ENCODE data around the gene SERGEF. TPM values are rescaled to one million over a fixed set of nuclear protein-coding genes. Genes with fewer than 3 reads are reported as not detected.

The SERGEF gene
- total and polyA plus RNA-seq, 2 of the 13 experiments (the other 11 are each of a cell fraction or from before 2014, with no cell fraction given), result 54.5 to 114 TPM

DNA sequence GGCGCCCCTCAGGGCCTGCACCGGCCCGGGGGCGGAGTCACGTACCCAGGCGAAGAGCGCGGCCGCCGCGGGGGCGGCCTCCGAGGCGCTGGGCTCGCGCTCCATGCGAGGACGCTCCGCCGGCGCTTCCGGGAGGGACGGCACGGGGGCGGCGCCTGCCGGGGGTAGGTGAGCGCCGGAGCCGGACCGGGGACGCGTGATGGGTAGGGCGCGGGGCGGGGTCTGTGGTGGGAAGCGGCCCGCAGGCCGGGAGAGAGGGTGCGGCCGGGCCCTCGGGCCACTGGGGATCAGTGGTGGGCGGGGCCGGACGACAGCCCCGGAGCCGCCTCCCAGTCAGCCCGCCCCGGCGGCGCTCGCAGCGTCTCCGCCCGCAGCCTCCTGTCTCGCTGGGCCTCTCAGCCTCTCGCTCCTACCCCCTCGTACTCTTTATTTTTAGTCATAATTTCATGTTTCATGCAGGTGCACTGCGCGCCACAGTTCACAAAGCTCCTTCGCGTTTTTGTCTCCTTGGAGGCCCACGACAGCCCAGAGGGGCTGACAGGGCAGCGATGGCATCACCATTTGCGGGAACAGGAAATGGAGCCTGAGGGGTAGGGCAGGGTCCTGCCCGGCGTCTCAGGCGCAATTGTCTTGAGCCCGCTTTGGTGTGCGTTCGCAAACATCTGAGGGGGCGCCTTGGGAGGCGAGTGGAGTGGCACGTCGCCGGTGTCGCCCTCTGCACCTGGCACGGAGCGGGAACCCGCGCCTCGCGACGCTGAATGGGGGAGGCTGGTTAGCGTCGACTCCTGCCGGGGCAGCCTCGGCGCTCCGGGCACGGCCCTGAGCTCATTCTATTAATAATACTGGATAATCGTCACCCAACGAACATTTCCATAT is at the start of gene SERGEF (continued):
- TF ChIP-seq, protein P1, sequence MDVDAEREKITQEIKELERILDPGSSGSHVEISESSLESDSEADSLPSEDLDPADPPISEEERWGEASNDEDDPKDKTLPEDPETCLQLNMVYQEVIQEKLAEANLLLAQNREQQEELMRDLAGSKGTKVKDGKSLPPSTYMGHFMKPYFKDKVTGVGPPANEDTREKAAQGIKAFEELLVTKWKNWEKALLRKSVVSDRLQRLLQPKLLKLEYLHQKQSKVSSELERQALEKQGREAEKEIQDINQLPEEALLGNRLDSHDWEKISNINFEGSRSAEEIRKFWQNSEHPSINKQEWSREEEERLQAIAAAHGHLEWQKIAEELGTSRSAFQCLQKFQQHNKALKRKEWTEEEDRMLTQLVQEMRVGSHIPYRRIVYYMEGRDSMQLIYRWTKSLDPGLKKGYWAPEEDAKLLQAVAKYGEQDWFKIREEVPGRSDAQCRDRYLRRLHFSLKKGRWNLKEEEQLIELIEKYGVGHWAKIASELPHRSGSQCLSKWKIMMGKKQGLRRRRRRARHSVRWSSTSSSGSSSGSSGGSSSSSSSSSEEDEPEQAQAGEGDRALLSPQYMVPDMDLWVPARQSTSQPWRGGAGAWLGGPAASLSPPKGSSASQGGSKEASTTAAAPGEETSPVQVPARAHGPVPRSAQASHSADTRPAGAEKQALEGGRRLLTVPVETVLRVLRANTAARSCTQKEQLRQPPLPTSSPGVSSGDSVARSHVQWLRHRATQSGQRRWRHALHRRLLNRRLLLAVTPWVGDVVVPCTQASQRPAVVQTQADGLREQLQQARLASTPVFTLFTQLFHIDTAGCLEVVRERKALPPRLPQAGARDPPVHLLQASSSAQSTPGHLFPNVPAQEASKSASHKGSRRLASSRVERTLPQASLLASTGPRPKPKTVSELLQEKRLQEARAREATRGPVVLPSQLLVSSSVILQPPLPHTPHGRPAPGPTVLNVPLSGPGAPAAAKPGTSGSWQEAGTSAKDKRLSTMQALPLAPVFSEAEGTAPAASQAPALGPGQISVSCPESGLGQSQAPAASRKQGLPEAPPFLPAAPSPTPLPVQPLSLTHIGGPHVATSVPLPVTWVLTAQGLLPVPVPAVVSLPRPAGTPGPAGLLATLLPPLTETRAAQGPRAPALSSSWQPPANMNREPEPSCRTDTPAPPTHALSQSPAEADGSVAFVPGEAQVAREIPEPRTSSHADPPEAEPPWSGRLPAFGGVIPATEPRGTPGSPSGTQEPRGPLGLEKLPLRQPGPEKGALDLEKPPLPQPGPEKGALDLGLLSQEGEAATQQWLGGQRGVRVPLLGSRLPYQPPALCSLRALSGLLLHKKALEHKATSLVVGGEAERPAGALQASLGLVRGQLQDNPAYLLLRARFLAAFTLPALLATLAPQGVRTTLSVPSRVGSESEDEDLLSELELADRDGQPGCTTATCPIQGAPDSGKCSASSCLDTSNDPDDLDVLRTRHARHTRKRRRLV (CRISPR knock-in tag; IDR thresholded peaks at IDR 0.05), result peak; percentile 53; the same call in 1 of the 2 replicates
- TF ChIP-seq DNMT1 (CRISPR knock-in tag; IDR thresholded peaks at IDR 0.05) (no peak), HNRNPLL (IDR thresholded peaks at IDR 0.05; ENCODE audit: low read depth, low read length, poor library complexity, severe bottlenecking) (peak; percentile 61), PHF20 (CRISPR knock-in tag; IDR thresholded peaks at IDR 0.05) (no peak; the same call in 1 of the 2 replicates), SOX5 (CRISPR knock-in tag; IDR thresholded peaks at IDR 0.05; ENCODE audit: borderline replicate concordance) (peak; percentile 9; the same call in 1 of the 2 replicates), ZBTB1 (CRISPR knock-in tag; IDR thresholded peaks at IDR 0.05; ENCODE audit: borderline replicate concordance) (0 out of 2 replicates have a peak, but pooled peaks have one; percentile 61), ZBTB20 (CRISPR knock-in tag; IDR thresholded peaks at IDR 0.05; ENCODE audit: borderline replicate concordance, low read depth) (no peak; the same call in 1 of the 2 replicates), ISX (CRISPR knock-in tag; conservative IDR thresholded peaks at IDR 0.05) (peak; percentile 50; the same call in 1 of the 2 replicates), ZNF510 (CRISPR knock-in tag; IDR thresholded peaks at IDR 0.05; ENCODE audit: low read depth) (no peak), RXRB (CRISPR knock-in tag; IDR thresholded peaks at IDR 0.05; ENCODE audit: borderline replicate concordance) (peak; percentile 53; the same call in 1 of the 2 replicates), ZNF160 (CRISPR knock-in tag; IDR thresholded peaks at IDR 0.05) (no peak; the same call in 1 of the 2 replicates), FOXJ3 (CRISPR knock-in tag; IDR thresholded peaks at IDR 0.05; ENCODE audit: borderline replicate concordance) (no peak), SMAD3 (CRISPR knock-in tag; IDR thresholded peaks at IDR 0.05) (peak; percentile 47; the same call in 1 of the 2 replicates), KLF9 (CRISPR knock-in tag; IDR thresholded peaks at IDR 0.05; ENCODE audit: low read depth) (0 out of 2 replicates have a peak, but pooled peaks have one; percentile 37), POLR2A (IDR thresholded peaks at IDR 0.05; ENCODE audit: insufficient read depth in 1 of 2, low read depth in 2 of 2, low read length in 2 of 2) (peak; percentile 69 to 87), ZNF274 (CRISPR knock-in tag; IDR thresholded peaks at IDR 0.05) (peak; percentile 35; the same call in 1 of the 2 replicates), RXRA (CRISPR knock-in tag; IDR thresholded peaks at IDR 0.05) (peak; percentile 34; the same call in 1 of the 2 replicates), KLF15 (CRISPR knock-in tag; IDR thresholded peaks at IDR 0.05; ENCODE audit: borderline replicate concordance) (0 out of 2 replicates have a peak, but pooled peaks have one; percentile 23)
- TF ChIP-seq, protein P2, sequence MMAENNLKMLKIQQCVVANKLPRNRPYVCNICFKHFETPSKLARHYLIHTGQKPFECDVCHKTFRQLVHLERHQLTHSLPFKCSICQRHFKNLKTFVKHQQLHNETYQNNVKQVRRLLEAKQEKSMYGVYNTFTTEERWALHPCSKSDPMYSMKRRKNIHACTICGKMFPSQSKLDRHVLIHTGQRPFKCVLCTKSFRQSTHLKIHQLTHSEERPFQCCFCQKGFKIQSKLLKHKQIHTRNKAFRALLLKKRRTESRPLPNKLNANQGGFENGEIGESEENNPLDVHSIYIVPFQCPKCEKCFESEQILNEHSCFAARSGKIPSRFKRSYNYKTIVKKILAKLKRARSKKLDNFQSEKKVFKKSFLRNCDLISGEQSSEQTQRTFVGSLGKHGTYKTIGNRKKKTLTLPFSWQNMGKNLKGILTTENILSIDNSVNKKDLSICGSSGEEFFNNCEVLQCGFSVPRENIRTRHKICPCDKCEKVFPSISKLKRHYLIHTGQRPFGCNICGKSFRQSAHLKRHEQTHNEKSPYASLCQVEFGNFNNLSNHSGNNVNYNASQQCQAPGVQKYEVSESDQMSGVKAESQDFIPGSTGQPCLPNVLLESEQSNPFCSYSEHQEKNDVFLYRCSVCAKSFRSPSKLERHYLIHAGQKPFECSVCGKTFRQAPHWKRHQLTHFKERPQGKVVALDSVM (CRISPR knock-in tag; IDR thresholded peaks at IDR 0.05), result peak; percentile 97
- TF ChIP-seq, protein P3, sequence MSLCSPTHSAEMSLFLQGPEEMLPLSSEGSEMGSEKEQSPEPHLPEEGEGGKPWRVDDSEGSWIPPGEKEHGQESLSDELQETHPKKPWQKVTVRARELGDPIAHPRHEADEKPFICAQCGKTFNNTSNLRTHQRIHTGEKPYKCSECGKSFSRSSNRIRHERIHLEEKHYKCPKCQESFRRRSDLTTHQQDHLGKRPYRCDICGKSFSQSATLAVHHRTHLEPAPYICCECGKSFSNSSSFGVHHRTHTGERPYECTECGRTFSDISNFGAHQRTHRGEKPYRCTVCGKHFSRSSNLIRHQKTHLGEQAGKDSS (CRISPR knock-in tag; IDR thresholded peaks at IDR 0.05; ENCODE audit: borderline replicate concordance, low read depth), result no peak
- TF ChIP-seq, protein P4, sequence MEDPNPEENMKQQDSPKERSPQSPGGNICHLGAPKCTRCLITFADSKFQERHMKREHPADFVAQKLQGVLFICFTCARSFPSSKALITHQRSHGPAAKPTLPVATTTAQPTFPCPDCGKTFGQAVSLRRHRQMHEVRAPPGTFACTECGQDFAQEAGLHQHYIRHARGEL (CRISPR knock-in tag; IDR thresholded peaks at IDR 0.05), result peak; percentile 33; the same call in 1 of the 2 replicates
